GM18508 (cell line): ENCODE measurements around the gene ZMIZ2.
"Not testable (repeated sequence)": the region's sequence is repeated elsewhere in the genome, so short reads cannot be mapped to it uniquely, and the experiment has no call there.

Experiments
- ATAC-seq: cut with Tn5 transposase; IDR thresholded peaks from one replicate; pipeline ENCODE4 v1.9.1; 2021; ENCODE audit warnings: moderate number of reproducible peaks; ENCODE audit not compliant: insufficient read depth, unreplicated experiment

Gene ZMIZ2

GRCh38 chr7:44797329-44798258 is 48.9 kb downstream of the ZMIZ2 start:
- ATAC-seq: no peak

- no peak for ATAC-seq
Measured at GRCh38 chr7:44798649-44799305, 50.1 kb downstream of the ZMIZ2 start.

DNA sequence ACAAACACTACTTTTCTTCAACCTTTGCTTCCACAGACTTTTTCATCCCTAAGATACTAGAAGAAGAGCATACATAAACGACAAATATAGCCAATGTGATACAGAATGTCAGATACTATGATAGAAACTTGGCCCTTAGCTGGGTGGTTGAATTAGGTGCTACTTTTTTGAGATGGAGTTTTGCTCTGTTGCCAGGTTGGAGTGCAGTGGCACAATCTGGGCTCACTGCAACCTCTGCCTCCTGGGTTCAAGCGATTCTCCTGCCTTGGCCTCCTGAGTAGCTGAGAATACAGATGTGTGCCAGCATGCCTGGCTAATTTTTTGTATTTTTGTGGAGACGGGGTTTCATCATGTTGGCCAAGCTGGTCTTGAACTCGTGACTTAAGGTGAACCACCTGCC is 51.3 kb downstream of the ZMIZ2 start:
- no peak for ATAC-seq

GRCh38 chr7:44801890-44802289 is 53.2 kb downstream of the ZMIZ2 start:
- ATAC-seq: no peak

- no peak for ATAC-seq
Measured at GRCh38 chr7:44802418-44803025, 53.9 kb downstream of the ZMIZ2 start.

GRCh38 chr7:44803828-44804519 is 55.3 kb downstream of the ZMIZ2 start:
- ATAC-seq: not testable (repeated sequence)

- no peak for ATAC-seq
Measured at GRCh38 chr7:44805950-44806349, 57.3 kb downstream of the ZMIZ2 start.

GRCh38 chr7:44808914-44809393 is 60.3 kb downstream of the ZMIZ2 start:
- no peak for ATAC-seq

DNA sequence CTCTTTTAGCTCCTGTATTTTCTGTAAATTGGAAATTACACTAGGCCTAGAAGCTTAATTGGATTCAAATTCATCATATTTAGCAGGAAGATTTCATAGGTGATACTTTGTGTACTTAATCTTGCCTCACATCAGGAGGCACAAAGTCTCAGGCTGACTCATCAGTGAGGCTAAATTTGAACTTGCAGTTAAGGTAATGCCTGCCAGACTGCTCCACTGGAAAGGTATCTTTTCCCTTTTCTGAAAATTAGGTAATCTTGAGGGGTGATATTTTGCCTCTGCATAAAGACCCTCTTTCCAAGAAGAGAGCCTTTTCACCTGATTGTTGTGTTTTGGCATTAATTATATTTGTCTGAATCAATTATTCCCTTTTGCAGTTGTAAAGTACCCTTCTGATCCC is 62.4 kb downstream of the ZMIZ2 start:
- no peak for ATAC-seq

DNA sequence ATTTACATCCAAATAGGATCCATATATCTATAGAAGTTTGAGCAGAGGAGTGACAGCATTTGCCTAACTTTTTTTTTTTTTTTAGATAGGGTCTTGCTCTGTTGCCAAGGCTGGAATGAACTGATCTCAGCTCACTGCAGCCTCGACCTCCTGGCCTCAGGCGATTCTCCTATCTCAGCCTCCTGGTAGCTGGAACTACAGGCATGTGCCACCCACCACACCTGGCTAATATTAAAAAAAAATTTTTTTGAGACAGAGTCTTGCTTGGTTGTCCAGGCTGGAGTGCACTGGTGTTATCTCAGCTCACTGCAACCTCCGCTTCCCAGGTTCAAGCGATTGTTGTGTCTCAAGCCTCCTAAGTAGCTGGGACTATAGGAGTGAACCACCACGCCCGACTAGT is 62.9 kb downstream of the ZMIZ2 start:
- no peak for ATAC-seq

GRCh38 chr7:44814919-44815318 is 66.3 kb downstream of the ZMIZ2 start:
- ATAC-seq: no peak

DNA sequence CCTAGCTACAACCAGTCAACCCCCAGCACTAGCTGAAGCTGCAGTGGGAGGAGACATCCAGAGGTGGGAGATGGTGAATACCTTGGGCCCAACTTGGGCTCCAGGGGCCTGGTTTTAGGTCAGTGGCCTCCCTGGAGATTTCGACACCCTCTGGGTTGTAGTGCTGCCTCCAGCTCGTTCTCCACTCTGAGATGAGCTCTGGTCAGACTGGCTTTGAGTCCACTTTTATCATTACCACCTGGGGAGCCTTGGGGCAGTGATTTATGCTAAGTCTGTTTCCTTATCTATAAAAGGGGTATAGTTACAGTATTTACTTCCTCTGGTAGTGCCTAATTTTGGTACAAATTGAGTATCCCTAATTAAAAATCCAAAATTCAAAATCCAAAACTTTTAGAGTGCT is 70.6 kb downstream of the ZMIZ2 start:
- ATAC-seq: no peak
